ENCODE measurements around the gene DPP7. TPM values are rescaled to one million over a fixed set of nuclear protein-coding genes. Genes with fewer than 3 reads are reported as not detected.

The DPP7 gene
- total RNA-seq, 1 experiment from 2014 or later, result 13.4 TPM

- H3K27ac ChIP-seq, result no peak overlapping the region
- peaks cover 12% of the 10 kb centered on the region for H3K36me3 ChIP-seq
- H3K4me3 ChIP-seq, result no peak overlapping the region
- H3K9me3 ChIP-seq (replicated peaks), result no peaks in the 10 kb centered on the region
- DNase-seq, result no peak
- peaks cover 8% of the 10 kb centered on the region; the same call in 1 of the 2 replicates for H3K4me1 ChIP-seq
- peaks cover 14% of the 10 kb centered on the region; the same call in 1 of the 2 replicates for H3K27me3 ChIP-seq
Measured at GRCh38 chr9:137113385-137114159, 961 bp downstream of the DPP7 start.

GRCh38 chr9:137112564-137113384 is 1.8 kb downstream of the DPP7 start:
- Histone ChIP-seq H3K27ac (no peak overlapping the region), H3K4me3 (no peak overlapping the region), H3K36me3 (peaks cover 20% of the 10 kb centered on the region), H3K27me3 (peaks cover 14% of the 10 kb centered on the region; the same call in 1 of the 2 replicates), H3K9me3 (replicated peaks) (no peaks in the 10 kb centered on the region), H3K4me1 (peaks cover 8% of the 10 kb centered on the region; the same call in 1 of the 2 replicates)
- DNase-seq, result no peak

- Histone ChIP-seq H3K9me3 (replicated peaks) (no peaks in the 10 kb centered on the region), H3K36me3 (peaks cover 28% of the 10 kb centered on the region), H3K27ac (no peak overlapping the region), H3K27me3 (peaks cover 14% of the 10 kb centered on the region; the same call in 1 of the 2 replicates), H3K4me1 (peaks cover 8% of the 10 kb centered on the region; the same call in 1 of the 2 replicates), H3K4me3 (no peak overlapping the region)
- no peak for DNase-seq
Measured at GRCh38 chr9:137111788-137112563, 2.6 kb downstream of the DPP7 start.

GRCh38 chr9:137110911-137111787 is 3.4 kb downstream of the DPP7 start:
- Histone ChIP-seq H3K36me3 (peaks cover 33% of the 10 kb centered on the region), H3K4me1 (peaks cover 7% of the 10 kb centered on the region; the same call in 1 of the 2 replicates), H3K27me3 (peaks cover 10% of the 10 kb centered on the region; the same call in 1 of the 2 replicates), H3K27ac (no peak overlapping the region), H3K4me3 (no peak overlapping the region), H3K9me3 (replicated peaks) (no peaks in the 10 kb centered on the region)
- DNase-seq, result no peak

- peaks cover 4% of the 10 kb centered on the region; the same call in 1 of the 2 replicates for H3K27me3 ChIP-seq
- no peak for DNase-seq
- peaks cover 39% of the 10 kb centered on the region for H3K36me3 ChIP-seq
- no peak overlapping the region for H3K4me3 ChIP-seq
- peaks cover 4% of the 10 kb centered on the region; the same call in 1 of the 2 replicates for H3K4me1 ChIP-seq
- H3K9me3 ChIP-seq (replicated peaks), result no peaks in the 10 kb centered on the region
- no peak overlapping the region for H3K27ac ChIP-seq
Measured at GRCh38 chr9:137110147-137110910, 4.2 kb downstream of the DPP7 start.

- Histone ChIP-seq H3K4me3 (no peak overlapping the region), H3K27me3 (no peaks in the 10 kb centered on the region), H3K27ac (no peak overlapping the region), H3K36me3 (peaks cover 44% of the 10 kb centered on the region), H3K4me1 (no peaks in the 10 kb centered on the region), H3K9me3 (replicated peaks) (no peaks in the 10 kb centered on the region)
- no peak for DNase-seq
Measured at GRCh38 chr9:137109250-137110146, 5.0 kb downstream of the DPP7 start.

- H3K36me3 ChIP-seq, result peaks cover 51% of the 10 kb centered on the region
- no peak for DNase-seq
- H3K9me3 ChIP-seq (replicated peaks), result no peaks in the 10 kb centered on the region
- H3K27ac ChIP-seq, result no peak overlapping the region
- no peaks in the 10 kb centered on the region for H3K4me1 ChIP-seq
- no peak overlapping the region for H3K4me3 ChIP-seq
- no peaks in the 10 kb centered on the region for H3K27me3 ChIP-seq
Measured at GRCh38 chr9:137108608-137109249, 5.8 kb downstream of the DPP7 start.

GRCh38 chr9:137107982-137108381 is 6.6 kb downstream of the DPP7 start:
- Histone ChIP-seq H3K9me3 (replicated peaks) (no peaks in the 10 kb centered on the region), H3K36me3 (peaks cover 53% of the 10 kb centered on the region), H3K27me3 (no peaks in the 10 kb centered on the region), H3K4me3 (no peak overlapping the region), H3K27ac (no peak overlapping the region), H3K4me1 (no peaks in the 10 kb centered on the region)
- DNase-seq, result no peak

- Histone ChIP-seq H3K36me3 (peaks cover 53% of the 10 kb centered on the region), H3K9me3 (replicated peaks) (no peaks in the 10 kb centered on the region), H3K27ac (no peak overlapping the region), H3K4me1 (no peaks in the 10 kb centered on the region), H3K4me3 (no peak overlapping the region), H3K27me3 (no peaks in the 10 kb centered on the region)
- no peak for DNase-seq
Measured at GRCh38 chr9:137107312-137107921, 7.1 kb downstream of the DPP7 start.

GRCh38 chr9:137106662-137107250 is 7.8 kb downstream of the DPP7 start:
- Histone ChIP-seq H3K27me3 (no peaks in the 10 kb centered on the region), H3K27ac (no peak overlapping the region), H3K4me1 (no peaks in the 10 kb centered on the region), H3K9me3 (replicated peaks) (no peaks in the 10 kb centered on the region), H3K36me3 (peaks cover 56% of the 10 kb centered on the region), H3K4me3 (no peak overlapping the region)
- no peak for DNase-seq

GRCh38 chr9:137105814-137106661 is 8.5 kb downstream of the DPP7 start:
- Histone ChIP-seq H3K4me3 (no peak overlapping the region), H3K9me3 (replicated peaks) (0 out of 2 replicates have a peak, but pooled peaks cover 2% of the 10 kb centered on the region), H3K36me3 (peaks cover 63% of the 10 kb centered on the region), H3K27me3 (no peaks in the 10 kb centered on the region), H3K4me1 (no peaks in the 10 kb centered on the region), H3K27ac (no peak overlapping the region)
- DNase-seq, result no peak
